Left ventricle myocardium superior (tissue), 1 donor: ENCODE data around the gene MCM7. TPM values are rescaled to one million over a fixed set of nuclear protein-coding genes. Genes with fewer than 3 reads are reported as not detected.
A peak's percentile ranks its signal among the peaks of the same experiment; 100 is the strongest.

Experiments used
- ATAC-seq: fragments of 200-7000 bp; cut with Tn5 transposase; one replicate; pipeline ENCODE4 v1.9.1; 2020; ENCODE audit warnings: mild to moderate bottlenecking, moderate library complexity
- DNase-seq: peaks from one replicate; pipeline ENCODE4 v3.0.0-alpha.2; 2020
- intact Hi-C: fragments of 100-400 bp; cut with micrococcal nuclease; formaldehyde crosslinking; loops from one replicate; pipeline ENCODE4 v1.11.0; 2022
- total RNA-seq: library from RNA; stranded (reverse); fragmentation: NEBNext Ultra II Directional; extraction: Animal tissue kit (Norgen Biotek cat#: 25700); gene quantifications from one replicate; pipeline ENCODE4 v1.2.1, GENCODE V29; 2021
- donor health status: DM: no; HTN: yes; CAD: no; lungs with severe emphysema.

The MCM7 gene
- total RNA-seq, 1 donor from 2014 or later: 23.9 TPM

GRCh38 chr7:100099452-100099851 is 1.7 kb downstream of the MCM7 start:
- peak; percentile 20 for DNase-seq
- ATAC-seq: no peak
- intact Hi-C loops: no loop called here

GRCh38 chr7:100098913-100099312 is 2.3 kb downstream of the MCM7 start:
- intact Hi-C loops: no loop called here
- no peak for DNase-seq
- ATAC-seq: no peak

DNA sequence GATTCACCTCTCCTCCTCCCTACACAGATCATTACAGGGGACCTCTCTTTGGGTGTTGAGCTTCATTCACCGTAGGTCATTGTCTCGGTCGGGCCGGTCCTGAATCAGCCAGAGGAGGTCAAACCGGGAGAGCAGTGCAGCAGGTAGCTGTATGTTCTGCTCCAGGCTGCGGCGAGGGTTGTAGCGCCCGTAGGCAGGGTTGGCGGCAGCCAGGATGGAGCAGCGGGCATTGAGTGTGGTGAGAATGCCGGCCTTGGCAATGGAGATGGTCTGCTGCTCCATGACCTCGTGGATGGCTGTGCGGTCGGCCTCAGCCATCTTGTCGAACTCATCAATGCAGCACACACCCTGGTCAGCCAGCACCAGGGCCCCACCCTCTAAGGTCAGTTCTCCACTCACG is 5.5 kb downstream of the MCM7 start:
- ATAC-seq (no peak), DNase-seq (no peak)
- intact Hi-C loops: no loop called here

DNA sequence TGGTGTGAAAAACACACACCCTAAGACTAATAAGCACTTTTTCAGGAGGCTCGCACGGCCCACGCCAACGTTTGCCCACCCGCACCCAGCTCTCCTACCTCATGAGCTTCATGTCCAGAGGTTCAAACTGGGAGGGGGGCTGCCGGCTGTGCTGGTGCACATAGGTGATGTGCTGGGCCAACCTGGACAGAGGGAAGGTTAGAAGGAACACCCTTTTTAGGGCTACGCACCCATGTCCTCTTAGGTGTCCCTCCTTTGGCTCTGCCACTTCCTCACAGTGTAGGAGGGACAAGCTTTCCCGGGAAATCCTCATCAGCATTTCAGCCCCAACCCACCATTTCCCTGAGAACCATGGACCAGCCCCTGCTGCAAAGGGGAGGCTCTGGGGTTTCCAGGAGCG is 5.9 kb downstream of the MCM7 start:
- intact Hi-C loops: no loop called here
- ATAC-seq: no peak
- DNase-seq: no peak

- ATAC-seq (no peak), DNase-seq (no peak)
- intact Hi-C loops: no loop called here
Observed at GRCh38 chr7:100093925-100094486, 7.2 kb downstream of the MCM7 start.

GRCh38 chr7:100093498-100093897 is 7.7 kb downstream of the MCM7 start:
- ATAC-seq (no peak), DNase-seq (no peak)
- intact Hi-C loops: no loop called here

DNA sequence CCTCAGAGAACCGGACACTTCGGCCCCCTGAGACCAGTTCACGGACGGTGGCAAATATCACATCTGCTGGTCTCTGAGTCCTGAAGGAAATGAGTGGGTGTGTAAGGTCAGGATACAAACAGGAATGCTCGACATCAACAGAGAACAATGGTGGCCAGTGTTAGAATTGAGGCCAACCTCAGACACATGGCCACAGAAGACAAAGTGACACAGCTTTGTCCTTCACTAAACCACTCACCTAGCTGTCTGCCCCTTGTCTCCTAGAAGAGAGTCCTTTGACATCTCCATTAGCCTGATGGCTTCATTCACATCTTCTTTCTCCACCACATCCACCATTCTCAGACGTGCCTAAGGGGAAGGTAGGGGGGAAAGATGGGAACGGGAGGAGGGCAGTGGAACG is 8.1 kb downstream of the MCM7 start:
- DNase-seq: no peak
- intact Hi-C loops: no loop called here
- ATAC-seq: no peak

GRCh38 chr7:100091411-100092181 is 9.6 kb downstream of the MCM7 start:
- DNase-seq (no peak), ATAC-seq (no peak)
- intact Hi-C loops: no loop called here

DNA sequence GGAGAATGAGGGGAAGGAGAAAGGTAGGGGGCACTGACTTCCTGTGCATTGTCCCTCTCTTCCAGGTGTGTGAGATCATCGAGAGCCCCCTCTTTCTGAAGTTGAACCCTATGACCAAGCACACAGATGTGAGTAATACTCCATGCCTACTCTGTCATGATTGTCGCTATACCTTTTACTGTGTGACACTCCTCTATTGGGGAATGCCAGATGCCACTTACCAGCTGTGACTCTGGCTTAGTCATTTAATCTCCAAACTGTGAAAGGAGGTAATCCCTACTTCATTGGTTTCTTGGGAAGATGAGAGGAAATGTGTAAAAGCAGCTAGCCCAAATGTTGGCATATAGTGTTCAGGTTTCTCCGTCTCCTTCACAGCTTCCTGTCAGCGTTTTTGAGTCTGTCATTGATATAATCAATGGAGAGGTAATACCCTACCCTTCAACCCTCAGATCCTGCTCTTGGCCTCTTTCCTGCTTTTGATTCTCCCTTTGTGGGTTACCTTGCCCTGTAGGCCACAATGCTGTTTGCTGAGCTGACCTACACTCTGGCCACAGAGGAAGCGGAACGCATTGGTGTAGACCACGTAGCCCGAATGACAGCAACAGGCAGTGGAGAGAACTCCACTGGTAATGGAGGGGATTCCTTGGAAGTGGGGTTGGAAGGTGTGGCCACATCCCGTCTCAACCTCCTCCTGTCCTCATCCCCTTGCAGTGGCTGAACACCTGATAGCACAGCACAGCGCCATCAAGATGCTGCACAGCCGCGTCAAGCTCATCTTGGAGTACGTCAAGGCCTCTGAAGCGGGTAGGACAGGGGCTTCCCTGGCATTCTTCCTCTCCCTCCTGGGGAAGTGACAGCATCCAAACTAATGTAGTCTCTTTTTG is 10.4 kb downstream of the MCM7 start:
- ATAC-seq (no peak), DNase-seq (no peak)
- intact Hi-C loops: no loop called here

- DNase-seq (no peak), ATAC-seq (no peak)
- intact Hi-C loops: no loop called here
Observed at GRCh38 chr7:100089458-100090196, 11.6 kb downstream of the MCM7 start.

- intact Hi-C loops: no loop called here
- ATAC-seq (peak; percentile 90), DNase-seq (peak; percentile 94)
Observed at GRCh38 chr7:100088621-100089457, 12.4 kb downstream of the MCM7 start, which contains the start of gene COPS6. Gene COPS6 (plus strand): TSS chr7:100088969. CDS start chr7:100088991, 22 bp downstream.

- ATAC-seq (no peak), DNase-seq (no peak)
- intact Hi-C loops: no loop called here
Observed at GRCh38 chr7:100088095-100088620, 13.0 kb downstream of the MCM7 start.

- ATAC-seq (no peak), DNase-seq (no peak)
- intact Hi-C loops: no loop called here
Observed at GRCh38 chr7:100087055-100087750, 14.0 kb downstream of the MCM7 start.

DNA sequence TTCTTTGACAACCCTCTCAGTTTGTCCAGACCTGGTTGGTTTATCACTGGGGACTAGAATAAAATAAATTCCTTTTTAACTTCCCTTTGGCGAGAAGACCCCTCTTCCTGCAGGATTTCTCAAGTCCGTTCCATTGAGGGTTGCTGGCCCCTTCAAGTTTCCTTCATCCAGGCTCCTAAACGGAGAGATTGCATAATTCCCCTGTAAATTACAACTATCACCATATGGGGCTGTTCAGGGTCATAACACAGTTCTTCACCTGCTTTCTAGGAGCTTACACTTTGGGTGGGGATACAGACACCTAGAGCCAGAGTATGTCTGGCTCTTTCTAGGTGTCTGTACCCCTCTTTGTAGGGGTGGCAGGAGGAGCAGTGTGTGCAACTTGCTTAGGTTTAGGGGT is 15.7 kb downstream of the MCM7 start:
- intact Hi-C loops: no loop called here
- DNase-seq (no peak), ATAC-seq (no peak)

DNA sequence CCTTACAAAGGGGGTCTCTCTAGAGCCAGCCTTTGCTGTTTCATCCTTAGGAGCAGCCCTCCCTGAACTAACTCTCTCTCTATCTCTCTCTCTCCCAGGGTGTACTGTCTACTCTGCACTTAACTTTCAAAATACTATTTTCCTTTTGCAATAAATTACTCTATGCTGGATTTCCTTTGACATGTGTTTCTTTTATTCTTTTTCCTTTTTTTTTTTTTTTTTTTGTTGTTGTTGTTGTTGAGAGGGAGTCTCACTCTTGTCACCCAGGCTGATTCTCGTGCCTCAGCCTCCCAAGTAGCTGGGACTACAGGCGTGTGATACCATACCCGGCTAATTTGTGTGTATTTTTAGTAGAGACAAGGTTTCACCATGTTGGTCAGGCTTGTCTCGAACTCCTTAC is 18.2 kb downstream of the MCM7 start:
- intact Hi-C loops: no loop called here
- ATAC-seq (no peak), DNase-seq (no peak)

DNA sequence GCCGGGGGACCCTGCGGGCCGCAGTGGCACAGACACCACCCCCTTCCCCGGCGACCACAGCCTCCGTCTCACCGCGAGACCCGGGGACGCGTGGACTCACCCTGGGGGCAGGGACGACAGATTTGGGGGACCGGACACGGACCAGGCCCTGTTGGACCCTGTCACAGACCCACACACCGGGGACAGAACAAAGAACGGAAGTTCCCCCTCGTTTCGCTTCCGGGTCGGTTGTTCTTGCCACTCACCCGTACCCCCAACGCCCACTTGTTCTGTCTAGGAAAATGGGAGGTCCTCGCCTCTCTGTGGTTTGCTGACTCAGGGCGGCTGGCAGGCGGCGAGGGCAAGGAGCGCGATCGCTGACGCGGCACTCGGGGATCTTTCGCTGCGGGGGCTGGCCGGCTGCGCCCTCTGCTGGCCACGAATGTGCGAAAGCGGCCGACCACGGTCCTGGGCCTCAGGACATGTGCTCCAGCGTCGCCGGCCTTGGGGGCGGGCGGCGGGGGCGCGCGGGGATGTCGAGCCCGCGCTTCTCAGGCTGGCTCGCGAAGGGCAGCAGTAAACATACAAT is 19.6 kb downstream of the MCM7 start, which contains the start of gene ZNF3:
Gene ZNF3, minus strand, starts transcription at position 189 of the 568 bp plus-strand sequence. CDS start 4,366 bp downstream, outside the sequence.
- DNase-seq (peak; percentile 99), ATAC-seq (peak; percentile 96)
- intact Hi-C loops: no loop called here

DNA sequence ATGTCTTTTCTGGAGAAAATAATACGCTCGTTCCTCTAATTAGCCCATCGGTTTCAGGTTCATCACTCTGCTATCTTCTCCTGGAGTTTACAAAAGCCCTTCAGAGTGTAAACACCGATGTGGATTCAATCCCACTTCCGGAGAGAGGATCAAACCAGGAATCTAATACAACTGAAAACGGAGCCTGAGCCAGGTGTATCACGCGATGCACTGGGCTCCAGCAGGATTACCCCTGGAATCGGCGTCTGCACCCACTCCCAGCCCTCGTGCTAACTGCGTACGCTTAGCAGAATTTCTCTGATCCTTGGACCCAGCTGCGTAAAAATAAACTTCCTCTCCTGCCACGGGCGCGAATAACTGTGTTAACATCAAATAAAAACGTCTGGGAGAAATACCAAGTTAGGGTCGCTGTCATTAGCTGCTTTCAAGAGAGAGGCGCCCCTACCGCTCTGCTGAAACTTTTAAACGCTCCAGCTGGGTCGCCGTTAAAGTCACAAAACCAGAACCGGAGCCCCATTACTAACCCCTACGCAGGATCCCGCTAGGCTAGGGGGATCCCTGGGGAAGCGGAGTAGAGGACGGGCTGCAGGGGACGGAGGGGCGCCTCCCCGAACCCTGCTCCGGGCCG is 20.2 kb downstream of the MCM7 start:
- intact Hi-C loops: no loop called here
- ATAC-seq: no peak
- DNase-seq: no peak
